HL-60/S4 (cell line): ENCODE results near the gene GTF2A2.

Experiments
- in situ Hi-C: fragments of 300-500 bp; cut with MboI; formaldehyde crosslinking; loops from 2 replicates; pipeline ENCODE4 v1.14.3; 2022; ENCODE audit warnings: low sequenced_read_pairs

Gene GTF2A2

GRCh38 chr15:59676565-59676964, 19.2 kb upstream of the GTF2A2 start:
- in situ Hi-C loops = no loop called here

GRCh38 chr15:59674361-59674877, 17.1 kb upstream of the GTF2A2 start:
- in situ Hi-C loops = no loop called here

- in situ Hi-C loops = no loop called here
Observed at GRCh38 chr15:59668556-59668955, 11.2 kb upstream of the GTF2A2 start.

- in situ Hi-C loops = no loop called here
Observed at GRCh38 chr15:59662260-59662659, 4.9 kb upstream of the GTF2A2 start.

- in situ Hi-C loops = no loop called here
Observed at GRCh38 chr15:59659366-59659765, 2.1 kb upstream of the GTF2A2 start.

DNA sequence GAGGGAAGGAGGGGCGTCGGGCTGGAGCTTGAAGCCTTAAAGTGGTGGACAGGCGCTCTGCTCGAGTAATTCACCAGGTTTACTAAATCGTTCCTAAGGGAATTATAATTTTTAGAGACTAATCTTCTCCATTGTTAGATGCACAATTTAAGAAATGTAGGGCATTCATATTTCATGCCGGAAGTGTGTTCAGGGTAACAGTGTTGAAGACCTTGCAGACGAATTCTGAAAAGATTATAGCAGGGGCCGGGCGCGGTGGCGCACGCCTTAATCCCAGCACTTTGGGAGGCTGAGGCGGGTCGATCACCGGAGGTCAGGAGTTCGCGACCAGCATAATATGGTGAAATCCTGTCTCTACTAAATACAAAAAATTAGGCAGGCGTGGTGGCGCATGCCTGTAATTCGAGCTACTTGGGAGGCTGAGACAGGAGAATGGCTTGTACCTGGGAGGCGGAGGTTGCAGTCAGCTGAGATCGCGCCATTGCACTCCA, 365 bp upstream of the GTF2A2 start:
- in situ Hi-C loops = no loop called here

- in situ Hi-C loops = no loop called here
Observed at GRCh38 chr15:59654046-59654445, 3.3 kb downstream of the GTF2A2 start.

GRCh38 chr15:59649603-59650002, 7.7 kb downstream of the GTF2A2 start:
- in situ Hi-C loops = loop anchor here (25.0 kb wide), 1 partner anchor 112 kb away; no protein-coding TSS in a partner anchor

GRCh38 chr15:59647085-59647484, 10.2 kb downstream of the GTF2A2 start:
- in situ Hi-C loops = loop anchor here (25.0 kb wide), 1 partner anchor 110 kb away; no protein-coding TSS in a partner anchor

GRCh38 chr15:59646277-59646676, 11.0 kb downstream of the GTF2A2 start:
- in situ Hi-C loops = loop anchor here (25.0 kb wide), 1 partner anchor 109 kb away; no protein-coding TSS in a partner anchor

- in situ Hi-C loops = loop anchor here (25.0 kb wide), 1 partner anchor 109 kb away; no protein-coding TSS in a partner anchor
Observed at GRCh38 chr15:59645812-59646211, 11.5 kb downstream of the GTF2A2 start.

DNA sequence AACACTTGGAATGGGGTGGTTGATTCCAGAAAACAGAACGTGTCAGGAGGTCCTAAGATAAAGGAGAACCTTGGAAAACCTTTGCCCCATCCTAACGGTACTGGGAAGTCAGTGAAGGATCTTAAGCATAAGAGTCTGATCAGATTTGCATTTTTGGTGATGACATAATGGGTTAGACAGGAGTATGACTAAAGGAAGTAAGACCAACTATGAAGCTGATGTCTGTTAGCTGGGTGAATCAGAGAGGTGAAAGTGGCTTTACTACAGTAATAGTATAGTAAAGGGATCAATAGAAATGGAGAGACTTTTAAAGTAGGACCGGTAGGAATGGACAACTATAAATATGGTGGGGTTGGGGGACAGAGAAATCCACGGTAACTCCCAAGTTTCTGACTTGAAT, 12.6 kb downstream of the GTF2A2 start:
- in situ Hi-C loops = loop anchor here (25.0 kb wide), 1 partner anchor 107 kb away; no protein-coding TSS in a partner anchor

DNA sequence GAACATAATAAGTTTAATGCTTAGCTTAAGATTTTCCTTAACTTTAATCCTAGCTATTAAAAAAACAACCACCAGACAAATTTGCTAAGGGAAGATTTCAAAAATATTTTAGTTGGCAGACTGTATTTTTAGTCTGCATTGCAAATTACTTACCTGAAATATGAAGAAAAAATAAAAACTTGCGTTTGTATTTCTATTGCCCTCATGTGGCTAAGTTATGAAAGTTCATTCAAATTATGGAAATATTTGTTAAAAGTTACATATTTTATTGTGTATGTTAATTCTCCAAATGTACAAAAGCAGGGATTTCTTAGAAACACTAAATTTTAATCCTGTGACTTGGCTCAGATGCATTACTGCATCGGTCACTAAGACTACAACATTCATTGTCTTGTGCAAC, 15.0 kb downstream of the GTF2A2 start:
- in situ Hi-C loops = loop anchor here (25.0 kb wide), 1 partner anchor 105 kb away; no protein-coding TSS in a partner anchor

DNA sequence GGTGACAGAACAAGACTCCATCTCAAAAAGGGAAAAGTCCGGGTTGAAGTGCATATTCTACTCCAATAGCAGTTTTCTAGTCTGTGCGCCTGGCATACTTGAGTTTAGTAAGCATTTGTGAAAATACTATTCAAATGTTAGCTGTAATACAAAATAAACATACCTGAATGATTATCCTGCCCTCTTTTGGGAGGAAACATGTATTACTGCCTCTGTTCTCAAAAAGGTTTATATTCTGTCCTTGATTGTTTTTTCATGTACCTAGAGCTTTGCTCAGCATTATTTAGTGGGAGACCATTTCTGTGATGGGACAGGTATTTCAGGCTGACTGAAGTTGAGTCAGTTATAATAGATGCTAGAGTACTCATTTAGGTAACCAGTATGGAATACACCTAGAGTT, 19.8 kb downstream of the GTF2A2 start:
- in situ Hi-C loops = loop anchor here (25.0 kb wide), 1 partner anchor 100 kb away; no protein-coding TSS in a partner anchor

DNA sequence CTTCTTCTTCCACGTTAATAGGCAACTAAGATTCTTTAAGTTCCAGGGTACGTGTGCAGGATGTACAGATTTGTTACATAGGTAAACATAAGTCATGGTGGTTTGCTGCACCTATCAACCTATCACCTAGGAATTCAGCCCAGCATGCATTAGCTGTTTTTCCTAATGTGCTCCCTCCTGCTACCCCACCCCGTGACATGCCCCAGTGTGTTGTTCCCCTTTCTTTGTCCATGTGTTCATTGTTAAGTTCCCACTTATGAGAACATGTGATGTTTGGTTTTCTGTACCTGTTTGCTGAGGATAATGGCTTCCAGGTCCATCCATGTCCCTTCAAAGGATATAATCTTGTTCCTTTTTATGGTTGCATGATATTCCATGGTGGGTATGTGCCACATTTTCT, 21.1 kb downstream of the GTF2A2 start:
- in situ Hi-C loops = loop anchor here (25.0 kb wide), 1 partner anchor 99 kb away; no protein-coding TSS in a partner anchor

DNA sequence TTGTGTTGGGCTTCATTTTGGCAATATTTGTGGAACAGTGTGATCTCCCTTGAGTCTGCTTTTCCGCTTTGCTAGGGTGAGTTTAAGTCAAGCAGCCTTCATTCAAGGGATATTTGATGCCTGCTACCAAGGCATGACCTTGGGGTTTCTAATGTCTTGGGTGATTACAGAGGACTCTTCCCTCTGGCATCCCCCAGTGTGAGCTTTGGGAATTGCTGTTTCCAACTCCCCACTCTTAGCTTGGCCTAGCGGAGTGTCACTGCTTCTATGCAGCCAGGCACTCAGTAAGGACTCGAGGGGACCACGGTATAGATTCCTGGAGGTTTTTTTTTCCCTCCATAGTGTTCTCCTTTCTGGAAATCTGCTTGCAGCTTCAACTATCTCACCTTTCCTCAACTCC, 24.6 kb downstream of the GTF2A2 start:
- in situ Hi-C loops = loop anchor here (25.0 kb wide), 1 partner anchor 95 kb away; no protein-coding TSS in a partner anchor

DNA sequence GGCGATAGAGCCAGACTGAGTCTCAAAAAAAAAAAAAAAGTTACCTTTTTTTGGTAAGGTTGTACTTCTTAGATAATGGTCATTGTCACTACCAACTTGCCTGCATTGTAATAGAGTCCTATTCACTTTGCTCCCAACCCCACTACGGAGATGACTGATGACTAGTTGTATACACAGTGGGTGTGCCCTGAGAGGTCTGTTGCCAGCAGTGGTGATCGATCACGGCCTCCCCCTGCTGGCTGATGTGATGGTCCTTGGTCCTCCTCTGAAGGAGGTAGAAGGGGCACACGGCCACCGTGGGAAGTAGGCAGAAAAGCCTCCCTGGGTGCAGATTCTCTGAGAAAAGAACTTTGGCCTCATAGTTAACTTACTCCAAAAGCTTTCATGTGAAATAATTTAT, 35.0 kb downstream of the GTF2A2 start:
- in situ Hi-C loops = no loop called here

DNA sequence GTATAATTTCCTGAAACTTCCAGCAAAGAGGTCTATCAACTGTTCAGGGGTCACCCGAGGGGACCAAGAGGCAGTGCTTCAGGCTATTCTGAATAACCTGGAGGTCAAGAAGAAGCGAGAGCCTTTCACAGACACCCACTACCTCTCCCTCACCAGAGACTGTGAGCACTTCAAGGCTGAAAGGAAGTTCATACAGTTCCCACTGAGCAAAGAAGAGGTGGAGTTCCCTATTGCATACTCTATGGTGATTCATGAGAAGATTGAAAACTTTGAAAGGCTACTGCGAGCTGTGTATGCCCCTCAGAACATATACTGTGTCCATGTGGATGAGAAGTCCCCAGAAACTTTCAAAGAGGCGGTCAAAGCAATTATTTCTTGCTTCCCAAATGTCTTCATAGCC, 38.9 kb downstream of the GTF2A2 start:
- in situ Hi-C loops = no loop called here

DNA sequence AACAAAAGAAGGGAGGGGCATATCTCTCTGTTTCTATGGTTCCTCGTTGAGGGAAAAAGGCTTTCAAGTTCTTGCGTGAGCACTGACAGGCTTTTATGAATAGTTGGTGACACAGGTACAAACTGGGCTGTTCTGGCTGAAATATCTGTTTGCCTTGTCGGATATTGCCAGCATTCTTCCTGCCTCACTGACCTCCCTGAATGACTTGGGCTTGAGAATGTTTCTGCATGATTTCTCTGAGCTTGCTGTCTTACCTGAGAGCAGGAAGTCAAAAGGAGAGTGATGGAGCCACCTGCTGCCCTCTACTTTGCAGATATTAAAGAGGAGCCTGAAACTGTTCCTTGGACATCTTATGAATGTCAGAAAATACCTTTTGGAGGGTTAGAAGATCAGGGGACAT, 40.9 kb downstream of the GTF2A2 start:
- in situ Hi-C loops = no loop called here

DNA sequence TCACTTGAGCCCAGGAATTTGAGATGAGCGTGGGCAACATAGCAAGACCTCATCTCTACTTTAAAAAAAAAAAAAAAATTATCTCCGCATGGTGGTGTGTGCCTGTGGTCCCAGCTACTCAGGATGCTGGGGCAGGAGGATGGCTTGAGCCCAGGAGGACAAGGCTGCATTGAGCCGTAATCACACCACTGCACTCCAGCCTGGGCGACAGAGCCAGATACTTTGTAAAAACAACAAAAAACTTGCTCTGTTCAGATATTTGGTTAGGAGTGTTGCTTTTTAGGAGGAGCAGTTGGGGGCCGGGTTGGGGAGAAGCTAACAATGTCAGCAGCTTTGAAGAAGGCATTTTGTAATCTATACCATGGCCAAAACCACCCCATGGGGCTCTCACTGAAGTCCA, 41.7 kb downstream of the GTF2A2 start:
- in situ Hi-C loops = no loop called here

DNA sequence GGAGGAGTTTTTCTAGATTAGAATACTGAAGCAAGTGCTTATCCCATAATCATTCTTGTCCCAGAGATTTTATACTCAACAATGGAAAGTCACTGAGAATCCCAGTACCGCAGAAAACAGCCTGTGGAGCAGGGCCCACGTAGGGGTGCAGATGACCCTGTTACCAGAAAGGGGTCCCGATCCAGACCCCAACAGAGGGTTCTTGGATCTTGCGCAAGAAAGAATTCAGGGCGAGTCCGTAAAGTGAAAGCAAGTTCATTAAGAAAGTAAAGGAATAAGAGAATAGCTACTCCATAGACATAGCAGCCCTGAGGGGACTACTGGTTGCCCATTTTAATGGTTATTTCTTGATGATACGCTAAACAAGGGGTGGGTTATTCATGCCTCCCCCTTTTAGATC, 43.2 kb downstream of the GTF2A2 start:
- in situ Hi-C loops = no loop called here
